ENCODE measurements around the gene NOL6. TPM values are rescaled to one million over a fixed set of nuclear protein-coding genes. Genes with fewer than 3 reads are reported as not detected.

NOL6 gene
- total RNA-seq, 4 donors from 2014 or later, result 26.2 to 40.2 (median 31.5) TPM

GRCh38 chr9:33443464-33444154 is 30.1 kb downstream of the NOL6 start:
- no peak overlapping the region for H3K4me3 ChIP-seq (ENCODE audit: low read depth, poor library complexity, severe bottlenecking)
- intact Hi-C loops (cut with DNase I; ENCODE audit: low total_unique reads), result no loop called here
- 59 to 64% methylated on average over 10 of the region's 10 CpGs for WGBS, 2 donors
- no peak for TF ChIP-seq POLR2A (IDR thresholded peaks at IDR 0.05)
- TF ChIP-seq, protein P1, sequence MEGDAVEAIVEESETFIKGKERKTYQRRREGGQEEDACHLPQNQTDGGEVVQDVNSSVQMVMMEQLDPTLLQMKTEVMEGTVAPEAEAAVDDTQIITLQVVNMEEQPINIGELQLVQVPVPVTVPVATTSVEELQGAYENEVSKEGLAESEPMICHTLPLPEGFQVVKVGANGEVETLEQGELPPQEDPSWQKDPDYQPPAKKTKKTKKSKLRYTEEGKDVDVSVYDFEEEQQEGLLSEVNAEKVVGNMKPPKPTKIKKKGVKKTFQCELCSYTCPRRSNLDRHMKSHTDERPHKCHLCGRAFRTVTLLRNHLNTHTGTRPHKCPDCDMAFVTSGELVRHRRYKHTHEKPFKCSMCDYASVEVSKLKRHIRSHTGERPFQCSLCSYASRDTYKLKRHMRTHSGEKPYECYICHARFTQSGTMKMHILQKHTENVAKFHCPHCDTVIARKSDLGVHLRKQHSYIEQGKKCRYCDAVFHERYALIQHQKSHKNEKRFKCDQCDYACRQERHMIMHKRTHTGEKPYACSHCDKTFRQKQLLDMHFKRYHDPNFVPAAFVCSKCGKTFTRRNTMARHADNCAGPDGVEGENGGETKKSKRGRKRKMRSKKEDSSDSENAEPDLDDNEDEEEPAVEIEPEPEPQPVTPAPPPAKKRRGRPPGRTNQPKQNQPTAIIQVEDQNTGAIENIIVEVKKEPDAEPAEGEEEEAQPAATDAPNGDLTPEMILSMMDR (IDR thresholded peaks at IDR 0.05), result no peak
- DNase-seq (ENCODE audit: low spot score in 2 of 2), result no peak

GRCh38 chr9:33443047-33443446 is 30.7 kb downstream of the NOL6 start:
- intact Hi-C loops (cut with DNase I; ENCODE audit: low total_unique reads), result no loop called here
- DNase-seq (ENCODE audit: low spot score in 2 of 2), result no peak
- TF ChIP-seq POLR2A (IDR thresholded peaks at IDR 0.05), result no peak
- TF ChIP-seq, protein P1 (IDR thresholded peaks at IDR 0.05), result no peak
- 37 to 71% methylated on average over 6 to 9 of the region's 9 CpGs for WGBS, 2 donors
- H3K4me3 ChIP-seq (ENCODE audit: low read depth, poor library complexity, severe bottlenecking), result no peak overlapping the region

GRCh38 chr9:33442125-33442524 is 31.6 kb downstream of the NOL6 start:
- WGBS, 2 donors, result 75 to 82% methylated on average over 15 of the region's 15 CpGs
- no peak for DNase-seq (ENCODE audit: low spot score in 2 of 2)
- TF ChIP-seq POLR2A (IDR thresholded peaks at IDR 0.05), result no peak
- TF ChIP-seq, protein P1 (IDR thresholded peaks at IDR 0.05), result no peak
- H3K4me3 ChIP-seq (ENCODE audit: low read depth, poor library complexity, severe bottlenecking), result no peak overlapping the region
- intact Hi-C loops (cut with DNase I; ENCODE audit: low total_unique reads), result no loop called here

GRCh38 chr9:33440609-33441008 is 33.1 kb downstream of the NOL6 start:
- TF ChIP-seq POLR2A (IDR thresholded peaks at IDR 0.05), result no peak
- TF ChIP-seq, protein P1 (IDR thresholded peaks at IDR 0.05), result no peak
- no peak for DNase-seq (ENCODE audit: low spot score in 2 of 2)
- WGBS, 2 donors, result 81 to 95% methylated on average over 1 of the region's 1 CpG
- no peak overlapping the region for H3K4me3 ChIP-seq (ENCODE audit: low read depth, poor library complexity, severe bottlenecking)
- intact Hi-C loops (cut with DNase I; ENCODE audit: low total_unique reads), result no loop called here

GRCh38 chr9:33440204-33440603 is 33.5 kb downstream of the NOL6 start:
- H3K4me3 ChIP-seq (ENCODE audit: low read depth, poor library complexity, severe bottlenecking), result no peak overlapping the region
- TF ChIP-seq, protein P1 (IDR thresholded peaks at IDR 0.05), result no peak
- TF ChIP-seq POLR2A (IDR thresholded peaks at IDR 0.05), result no peak
- intact Hi-C loops (cut with DNase I; ENCODE audit: low total_unique reads), result no loop called here
- WGBS, 2 donors, result 57 to 65% methylated on average over 7 of the region's 7 CpGs
- DNase-seq (ENCODE audit: low spot score in 2 of 2), result no peak

- H3K4me3 ChIP-seq (ENCODE audit: low read depth, poor library complexity, severe bottlenecking), result no peak overlapping the region
- TF ChIP-seq, protein P1 (IDR thresholded peaks at IDR 0.05), result no peak
- TF ChIP-seq POLR2A (IDR thresholded peaks at IDR 0.05), result no peak
- 23 to 36% methylated on average over 6 of the region's 6 CpGs for WGBS, 2 donors
- DNase-seq (ENCODE audit: low spot score in 2 of 2), result no peak
- intact Hi-C loops (cut with DNase I; ENCODE audit: low total_unique reads), result no loop called here
Observed at GRCh38 chr9:33439731-33440130, 34.0 kb downstream of the NOL6 start.
